Activated CD4-positive, CD25-positive, alpha-beta regulatory T cell treated with anti-CD3 and anti-CD28 coated beads, Interleukin-2, amount 50 U/mL, for 72 hours (primary cell): ENCODE measurements around the gene TIAM2.
A peak's percentile ranks its signal among the peaks of the same experiment; 100 is the strongest.

Experiments
- DNase-seq: peaks from one replicate; pipeline ENCODE4 v3.0.0; 2021

TIAM2 gene

GRCh38 chr6:155132617-155133016 is 137.5 kb downstream of the TIAM2 start:
- DNase-seq: no peak

- DNase-seq: no peak
Observed at GRCh38 chr6:155141002-155141401, 145.9 kb downstream of the TIAM2 start.

DNA sequence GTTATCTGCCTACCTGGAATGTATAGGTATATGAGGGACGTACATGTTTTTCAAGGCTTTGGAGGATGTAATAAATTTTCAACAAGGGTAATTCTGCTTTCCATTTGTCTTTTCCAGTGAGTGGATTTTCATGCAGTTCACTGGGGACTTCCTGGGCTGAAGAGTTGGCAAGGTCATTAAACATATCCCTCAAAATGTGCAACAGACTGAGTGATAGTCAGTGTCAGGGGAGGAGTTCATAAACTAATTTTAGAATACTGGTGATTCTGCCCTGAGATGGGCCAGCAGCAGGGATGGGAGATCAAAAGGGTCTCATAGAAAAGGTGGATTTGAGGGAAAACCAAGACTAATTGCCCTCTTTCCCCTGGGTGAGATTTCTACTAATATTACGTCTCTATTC is 146.4 kb downstream of the TIAM2 start:
- no peak for DNase-seq

GRCh38 chr6:155142168-155143028 is 147.3 kb downstream of the TIAM2 start:
- DNase-seq: no peak

DNA sequence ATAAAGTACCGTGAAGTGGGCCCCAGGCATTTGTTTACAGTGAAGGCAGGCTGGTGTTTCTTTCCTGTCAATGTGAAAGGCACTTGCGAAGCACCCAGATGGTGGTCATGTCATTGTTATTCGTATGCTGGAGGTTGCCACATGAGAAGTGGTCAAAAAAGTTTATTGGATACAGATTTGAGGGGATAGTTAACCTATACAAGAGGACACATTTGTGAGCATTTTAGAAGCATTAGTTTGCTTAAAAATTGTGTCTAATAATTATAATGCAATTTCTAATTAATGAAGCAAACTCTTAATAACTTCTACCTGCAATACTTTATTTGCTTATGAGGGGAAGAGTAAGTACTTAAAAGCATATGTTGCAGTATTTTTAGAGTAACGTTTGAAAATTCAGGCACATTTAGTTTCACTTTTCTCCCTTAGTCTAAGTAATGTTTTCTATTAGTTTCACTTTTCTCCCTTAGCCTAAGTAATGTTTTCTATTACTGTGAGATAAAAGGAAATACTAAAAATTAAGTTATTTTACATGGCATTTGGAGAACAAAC is 148.0 kb downstream of the TIAM2 start:
- no peak for DNase-seq

DNA sequence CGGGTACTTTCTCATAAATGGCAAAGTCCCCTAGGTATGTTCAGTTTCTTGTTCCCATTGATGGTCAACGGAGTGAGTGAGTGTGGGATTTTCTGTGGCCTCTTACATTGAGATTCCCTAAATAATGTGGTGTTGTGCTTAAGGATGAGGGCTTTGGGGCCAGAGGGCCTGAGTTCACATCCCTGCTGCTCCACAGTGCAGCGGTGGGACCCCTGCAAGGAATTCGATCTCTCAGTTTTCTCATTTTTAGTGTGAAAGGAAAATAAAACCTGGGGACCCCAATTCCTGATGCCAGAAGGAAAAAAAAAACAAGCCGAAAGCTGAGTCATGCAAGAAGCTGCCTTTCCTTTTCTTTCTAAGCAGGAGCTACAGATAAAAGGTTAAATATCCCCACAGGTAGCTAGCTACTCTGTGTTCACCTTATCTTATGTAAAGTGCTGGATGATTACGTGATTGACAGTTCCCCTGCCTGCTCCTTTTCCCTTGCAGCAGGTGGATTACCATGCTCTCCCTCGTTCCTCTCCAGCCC is 148.5 kb downstream of the TIAM2 start:
- no peak for DNase-seq

DNA sequence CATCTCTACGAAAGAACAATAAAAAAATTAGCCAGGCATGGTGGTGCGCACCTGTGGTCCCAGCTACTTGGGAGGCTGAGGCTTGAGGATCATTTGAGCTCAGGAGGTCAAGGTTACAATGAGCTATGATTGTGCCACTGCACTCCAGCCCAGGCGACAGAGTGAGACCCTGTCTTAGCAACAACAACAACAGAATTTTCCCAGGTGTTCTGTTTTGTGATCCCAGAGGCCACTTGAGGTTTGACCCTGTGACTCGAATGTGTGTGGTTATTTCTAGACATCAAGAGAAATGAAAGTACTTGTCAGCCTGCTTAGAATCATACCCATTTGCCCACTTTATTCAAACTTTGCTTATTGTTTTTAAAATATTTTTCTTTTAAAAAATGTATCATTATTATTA is 151.1 kb downstream of the TIAM2 start:
- DNase-seq: no peak

DNA sequence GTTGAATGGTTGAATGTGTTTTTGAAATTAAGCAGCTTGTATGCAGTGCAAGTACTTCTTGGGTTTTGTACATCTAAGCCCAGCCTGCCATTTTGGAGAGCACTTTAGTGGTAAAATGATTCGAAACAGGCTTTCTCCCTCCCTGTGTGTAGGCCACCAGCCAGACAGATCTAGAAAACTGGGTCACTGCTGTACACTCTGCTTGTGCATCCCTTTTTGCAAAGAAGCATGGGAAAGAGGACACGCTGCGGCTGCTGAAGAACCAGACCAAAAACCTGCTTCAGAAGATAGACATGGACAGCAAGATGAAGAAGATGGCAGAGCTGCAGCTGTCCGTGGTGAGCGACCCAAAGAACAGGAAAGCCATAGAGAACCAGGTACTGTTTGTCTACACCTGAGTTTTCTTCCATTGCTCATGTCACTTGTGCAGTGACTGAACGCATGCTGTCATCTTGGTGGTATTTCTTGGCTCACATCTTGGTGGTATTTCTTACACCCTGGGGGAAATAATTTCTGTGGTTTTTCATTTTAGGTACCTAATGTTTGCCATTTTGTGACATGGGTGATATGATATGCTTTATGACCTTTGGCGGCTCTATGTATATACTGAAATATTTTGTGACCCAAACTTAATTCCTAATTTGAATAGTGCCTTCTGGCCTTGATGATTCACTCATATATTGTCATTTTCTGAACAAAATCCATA is 153.0 kb downstream of the TIAM2 start:
- DNase-seq: no peak

DNA sequence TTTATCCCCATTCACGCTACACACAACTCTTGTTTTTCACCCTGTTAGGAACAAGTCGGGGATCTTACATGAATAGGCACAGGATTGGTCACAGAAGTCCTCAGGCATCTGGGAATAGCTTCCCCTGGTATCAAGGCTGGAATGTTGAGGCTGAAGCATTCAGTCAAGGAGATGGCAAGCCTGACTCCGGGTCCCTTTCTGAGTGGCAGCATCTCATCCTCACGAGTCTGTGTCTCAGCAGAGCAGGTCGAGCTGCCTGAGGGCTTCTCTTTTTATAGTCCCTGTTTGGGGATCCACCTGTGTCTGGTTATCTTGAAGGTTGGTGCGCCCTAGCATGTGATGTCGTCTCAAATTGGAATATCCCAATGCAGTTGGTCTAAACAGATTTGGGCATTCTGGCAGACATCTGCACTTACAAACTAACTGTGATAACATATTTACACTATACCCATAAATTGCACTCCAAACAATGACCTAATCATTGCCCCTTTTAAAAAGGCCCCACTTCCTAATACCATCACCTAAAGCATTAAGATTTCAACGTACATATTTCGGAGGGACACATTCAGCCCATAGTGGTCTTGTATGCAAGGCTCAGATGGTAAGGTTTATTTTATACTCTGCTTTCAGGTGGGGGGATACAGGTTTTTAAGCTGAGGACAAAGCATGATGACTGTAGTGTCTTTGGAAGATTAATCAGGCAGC is 156.0 kb downstream of the TIAM2 start:
- no peak for DNase-seq

DNA sequence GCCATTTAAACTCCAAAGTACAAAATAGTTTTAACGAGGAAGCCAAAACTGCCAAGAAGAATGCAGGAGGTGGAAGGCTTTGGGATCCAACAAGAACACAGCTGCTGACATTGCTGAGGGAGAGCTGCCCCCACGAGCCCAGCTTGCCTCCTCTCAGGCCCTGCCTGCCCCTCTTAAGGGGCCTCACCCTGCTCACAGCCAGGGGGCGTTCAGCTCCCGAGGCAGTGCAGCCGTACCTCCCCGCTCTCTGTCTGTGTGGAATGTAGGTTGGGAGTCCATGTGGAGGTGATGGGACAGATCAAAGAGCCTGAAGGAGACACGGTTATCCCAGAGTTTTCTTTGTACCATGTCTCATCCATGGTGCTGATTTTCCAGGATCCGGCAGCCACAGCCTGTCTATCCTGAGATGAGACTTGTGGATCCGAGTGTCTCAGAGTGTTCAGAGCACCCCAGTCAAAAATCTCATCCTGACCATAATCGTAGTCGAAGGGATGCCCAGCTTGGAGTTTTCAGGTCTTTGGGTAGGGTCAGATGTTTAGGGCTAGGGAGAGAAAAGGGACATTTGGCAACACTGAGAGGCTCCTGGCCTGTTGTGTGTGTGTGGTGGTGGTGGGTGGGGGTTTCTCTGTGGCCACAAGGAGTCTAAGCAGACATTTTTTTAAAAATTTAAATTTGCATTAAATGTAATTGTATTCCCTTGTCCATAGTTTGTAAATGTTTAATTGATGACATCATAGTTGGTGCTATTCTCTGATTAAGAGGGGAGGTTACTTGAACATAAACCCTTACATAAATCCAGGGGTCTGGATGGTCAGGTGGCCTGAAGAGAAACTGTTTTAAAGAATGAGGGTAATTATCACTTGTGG is 157.3 kb downstream of the TIAM2 start:
- DNase-seq: no peak

DNA sequence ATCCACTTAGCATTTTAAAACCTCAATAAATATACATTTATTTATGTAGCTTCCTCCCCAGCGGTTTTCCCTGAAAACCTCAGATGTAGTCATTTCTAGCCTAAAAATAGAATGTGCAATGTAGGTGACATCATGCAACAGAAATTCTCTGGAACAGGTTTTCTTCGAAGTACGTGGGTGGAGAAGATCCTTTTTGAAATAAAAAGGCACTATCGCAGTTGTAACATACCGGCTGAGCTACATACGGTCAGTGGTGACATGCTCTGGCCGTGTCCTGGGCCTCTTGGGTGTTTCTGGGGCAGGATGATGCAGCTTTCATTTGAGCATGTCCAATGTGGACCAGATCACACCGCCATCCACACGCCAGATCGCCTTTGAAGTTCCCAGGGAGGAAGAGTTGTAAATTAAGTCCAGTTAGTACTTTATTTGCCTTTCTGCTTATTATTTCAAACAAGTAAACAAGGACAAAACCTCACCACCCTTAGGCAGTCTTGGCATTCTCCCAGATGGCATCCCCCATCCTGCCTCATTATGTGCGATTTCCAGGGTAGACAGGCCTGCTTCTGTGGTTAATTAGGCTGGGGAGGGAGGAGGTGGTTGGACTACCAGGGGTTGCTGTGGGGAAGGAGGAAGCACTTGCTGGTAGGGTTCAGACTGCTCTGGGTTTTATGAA is 159.2 kb downstream of the TIAM2 start:
- DNase-seq: no peak

DNA sequence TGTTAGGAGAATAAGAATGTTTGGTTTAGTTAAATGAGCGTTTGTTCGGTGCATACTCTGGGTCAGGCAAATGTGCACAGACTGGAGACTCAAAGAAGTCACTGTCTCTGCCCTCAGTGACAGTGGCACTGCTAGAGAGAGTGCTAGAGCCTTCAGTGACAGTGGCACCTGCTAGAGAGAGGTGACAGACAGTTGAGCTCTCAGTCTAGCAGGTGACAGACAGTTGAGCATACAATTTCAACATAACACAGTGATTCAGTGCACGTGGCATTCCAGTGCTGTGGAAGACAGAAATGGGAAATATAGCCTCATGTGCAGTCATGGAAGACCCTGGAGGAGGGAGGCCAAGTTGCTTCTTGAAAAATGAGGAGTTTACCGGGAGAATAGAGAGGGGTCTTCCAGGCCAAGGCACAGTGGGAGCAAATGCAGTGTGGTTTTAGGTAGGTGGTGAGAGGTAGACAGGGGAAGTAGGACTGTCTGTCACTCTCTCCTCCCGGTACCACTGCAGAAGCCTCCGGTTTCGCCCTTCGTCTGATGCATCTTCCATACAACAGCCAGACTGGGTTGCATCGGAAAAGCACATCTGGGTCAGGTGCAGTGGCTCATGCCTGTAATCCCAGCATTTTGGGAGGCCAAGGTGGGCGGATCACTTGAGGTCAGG is 160.8 kb downstream of the TIAM2 start:
- DNase-seq: no peak

- no peak for DNase-seq
Observed at GRCh38 chr6:155157101-155157500, 162.0 kb downstream of the TIAM2 start.

- no peak for DNase-seq
Observed at GRCh38 chr6:155158030-155158843, 163.1 kb downstream of the TIAM2 start.

GRCh38 chr6:155162682-155163081 is 167.6 kb downstream of the TIAM2 start:
- no peak for DNase-seq

- no peak for DNase-seq
Observed at GRCh38 chr6:155163601-155164000, 168.5 kb downstream of the TIAM2 start.

DNA sequence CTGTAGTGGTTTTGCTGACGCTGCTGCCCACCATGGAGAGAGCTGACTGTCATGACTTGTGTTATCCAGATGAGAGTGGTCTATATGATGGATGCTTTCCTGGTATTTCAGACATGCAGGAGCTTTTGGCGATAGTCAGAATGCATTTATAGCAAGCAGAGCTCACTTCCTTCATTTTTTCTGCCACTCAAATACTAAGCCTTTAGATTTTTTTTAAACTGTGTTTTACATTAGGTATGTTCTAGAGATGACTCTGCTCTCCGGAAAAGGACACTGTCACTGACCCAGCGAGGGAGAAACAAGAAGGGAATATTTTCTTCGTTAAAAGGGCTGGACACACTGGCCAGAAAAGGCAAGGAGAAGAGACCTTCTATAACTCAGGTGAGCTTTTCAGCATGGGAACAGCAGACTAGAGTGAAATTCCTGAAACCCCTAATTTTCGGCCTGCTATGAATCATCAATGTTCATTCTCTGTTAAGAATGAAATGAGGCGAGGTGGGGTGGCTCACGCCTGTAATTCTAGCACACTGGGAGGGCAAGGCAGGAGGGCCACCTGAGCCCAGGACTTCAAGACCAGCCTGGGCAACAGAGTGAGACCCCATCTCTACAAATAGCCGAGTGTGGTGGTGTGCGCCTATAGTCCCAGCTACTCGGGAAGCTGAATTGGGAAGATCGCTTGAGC is 170.1 kb downstream of the TIAM2 start:
- no peak for DNase-seq

DNA sequence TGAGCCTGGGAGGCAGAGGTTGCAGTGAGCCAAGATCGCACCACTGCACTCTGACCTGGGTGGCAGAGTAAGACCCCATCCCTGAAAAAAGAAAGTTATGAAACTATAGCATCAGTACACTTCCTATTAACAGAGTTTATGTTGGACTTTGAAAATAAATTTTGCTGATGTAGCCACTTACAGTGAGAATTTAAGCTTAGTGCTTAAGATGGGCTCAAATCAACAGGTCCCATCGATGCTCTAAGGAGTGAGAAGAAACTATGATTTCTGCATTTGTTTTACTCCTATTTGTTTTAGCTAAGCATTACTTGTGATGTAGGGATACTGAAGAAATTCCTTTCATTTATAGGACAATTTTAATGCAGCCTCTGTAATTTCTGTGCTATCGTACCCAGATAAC is 175.4 kb downstream of the TIAM2 start:
- no peak for DNase-seq

GRCh38 chr6:155171109-155171746 is 176.1 kb downstream of the TIAM2 start:
- DNase-seq: peak; percentile 63
